Daoy (cell line): ENCODE results near the gene AGAP1. TPM values are rescaled to one million over a fixed set of nuclear protein-coding genes. Genes with fewer than 3 reads are reported as not detected.

Experiments used
- DNase-seq: peaks from one replicate; pipeline ENCODE4 v3.0.0-alpha.2; 2015; ENCODE audit warnings: low read depth
- total RNA-seq: library from RNA; depleted of rRNA; stranded (reverse); fragments of >200 nt; shearing (Covaris generic); gene quantifications from 2 replicates; pipeline ENCODE4 v1.2.3, GENCODE V29; 2014

Gene AGAP1
- total RNA-seq, 1 experiment from 2014 or later = 9.3 TPM

GRCh38 chr2:235569837-235570236 is 76.0 kb downstream of the AGAP1 start:
- DNase-seq = no peak

GRCh38 chr2:235570256-235570655 is 76.4 kb downstream of the AGAP1 start:
- DNase-seq = no peak

GRCh38 chr2:235570966-235571692 is 77.3 kb downstream of the AGAP1 start:
- no peak for DNase-seq

GRCh38 chr2:235572592-235572991 is 78.7 kb downstream of the AGAP1 start:
- DNase-seq = no peak

GRCh38 chr2:235573331-235574221 is 79.7 kb downstream of the AGAP1 start:
- DNase-seq = no peak

GRCh38 chr2:235575431-235575830 is 81.6 kb downstream of the AGAP1 start:
- DNase-seq = no peak

GRCh38 chr2:235575904-235576303 is 82.1 kb downstream of the AGAP1 start:
- no peak for DNase-seq

GRCh38 chr2:235576337-235576910 is 82.6 kb downstream of the AGAP1 start:
- DNase-seq = no peak

GRCh38 chr2:235577404-235578330 is 83.8 kb downstream of the AGAP1 start:
- DNase-seq = no peak

GRCh38 chr2:235579128-235579527 is 85.3 kb downstream of the AGAP1 start:
- DNase-seq = no peak

- no peak for DNase-seq
Observed at GRCh38 chr2:235580426-235581157, 86.7 kb downstream of the AGAP1 start.

- DNase-seq = no peak
Observed at GRCh38 chr2:235582081-235582686, 88.3 kb downstream of the AGAP1 start.

- DNase-seq = no peak
Observed at GRCh38 chr2:235582729-235583128, 88.9 kb downstream of the AGAP1 start.

GRCh38 chr2:235583144-235583543 is 89.3 kb downstream of the AGAP1 start:
- no peak for DNase-seq

- DNase-seq = no peak
Observed at GRCh38 chr2:235583925-235584637, 90.2 kb downstream of the AGAP1 start.

GRCh38 chr2:235584638-235585007 is 90.8 kb downstream of the AGAP1 start:
- no peak for DNase-seq

- DNase-seq = no peak
Observed at GRCh38 chr2:235587202-235587601, 93.4 kb downstream of the AGAP1 start.

- DNase-seq = no peak
Observed at GRCh38 chr2:235588750-235589149, 94.9 kb downstream of the AGAP1 start.

- no peak for DNase-seq
Observed at GRCh38 chr2:235591231-235591730, 97.4 kb downstream of the AGAP1 start.

GRCh38 chr2:235591921-235592320 is 98.1 kb downstream of the AGAP1 start:
- peak; percentile 42 for DNase-seq
